ENCODE results near the gene BACH2.

The BACH2 gene

DNA sequence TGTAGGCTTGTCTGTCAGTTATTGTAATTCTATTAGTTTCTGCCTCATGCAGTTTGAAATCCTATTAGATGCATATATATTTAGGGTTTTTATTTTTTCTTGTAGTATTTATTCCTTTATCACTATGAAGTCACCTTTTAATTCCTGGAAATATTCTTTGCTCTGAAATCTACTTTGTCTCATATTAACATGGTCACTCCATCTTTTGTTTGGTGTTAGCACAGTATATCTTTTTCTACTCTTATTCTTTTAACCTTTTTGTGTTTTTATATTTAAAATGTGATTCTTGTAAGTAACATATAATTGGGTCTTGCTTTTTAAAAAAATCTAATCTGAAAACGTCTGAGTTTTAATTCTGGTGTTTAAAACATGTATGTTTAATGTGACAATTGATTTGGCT, 280.8 kb downstream of the BACH2 start:
- no peak for DNase-seq (ENCODE audit: low spot score)
- H2BK15ac ChIP-seq (ENCODE audit: low read length) = no peak overlapping the region
- no peak overlapping the region for H4K8ac ChIP-seq (ENCODE audit: low read depth, low read length)
- H3K23ac ChIP-seq (ENCODE audit: low read depth, low read length, poor library complexity) = no peak overlapping the region
- H3K27ac ChIP-seq (replicated peaks; ENCODE audit: low read length) = no peak overlapping the region
- H3K9me3 ChIP-seq (replicated peaks in 1 of 2; ENCODE audit: control insufficient read depth in 2 of 2, insufficient read depth in 1 of 2, low read depth in 1 of 2, low read length in 2 of 2) = peaks cover 0 to 8% of the 10 kb centered on the region in 2 donors
- H4K91ac ChIP-seq (ENCODE audit: low read depth, low read length, poor library complexity) = no peak overlapping the region
- no peak overlapping the region for H3K4ac ChIP-seq (ENCODE audit: low read length)
- no peak overlapping the region for H2BK120ac ChIP-seq (ENCODE audit: low read depth, low read length)
- no peaks in the 10 kb centered on the region for H3K27me3 ChIP-seq (ENCODE audit: control insufficient read depth in 3 of 3, insufficient read depth in 3 of 3, low read depth in 1 of 3, low read length in 3 of 3)
- H3K18ac ChIP-seq (ENCODE audit: low read length) = no peak overlapping the region
- H2AK5ac ChIP-seq (ENCODE audit: low read depth, low read length) = no peak overlapping the region
- H3K4me1 ChIP-seq (ENCODE audit: control insufficient read depth in 2 of 2, insufficient read depth in 1 of 2, low read depth in 1 of 2, low read length in 2 of 2) = no peaks in the 10 kb centered on the region
- no peak overlapping the region for H3K14ac ChIP-seq (ENCODE audit: low read length)
- no peak overlapping the region for H2AFZ ChIP-seq (ENCODE audit: low read length)
- no peak overlapping the region for H3K4me2 ChIP-seq (ENCODE audit: insufficient read depth, low read length, poor library complexity, severe bottlenecking)
- H3K36me3 ChIP-seq (replicated peaks in 1 of 2; ENCODE audit: control insufficient read depth in 2 of 2, insufficient read depth in 2 of 2, low read length in 2 of 2) = no peaks in the 10 kb centered on the region
- no peak overlapping the region for H3K9ac ChIP-seq (ENCODE audit: low read depth, low read length, poor library complexity)
- H2BK5ac ChIP-seq (ENCODE audit: low read length) = no peak overlapping the region
- no peaks in the 10 kb centered on the region for H3K79me1 ChIP-seq (ENCODE audit: low read depth, low read length)
- no peak overlapping the region for H2BK12ac ChIP-seq (ENCODE audit: low read length)
- H3K4me3 ChIP-seq (ENCODE audit: low read length in 2 of 2) = no peak overlapping the region
- no CpG with 5 or more reads among the region's 1 CpG for WGBS, 2 donors (ENCODE audit: extremely low coverage in 2 of 2, insufficient read length in 2 of 2, insufficient replicate concordance in 1 of 2)

DNA sequence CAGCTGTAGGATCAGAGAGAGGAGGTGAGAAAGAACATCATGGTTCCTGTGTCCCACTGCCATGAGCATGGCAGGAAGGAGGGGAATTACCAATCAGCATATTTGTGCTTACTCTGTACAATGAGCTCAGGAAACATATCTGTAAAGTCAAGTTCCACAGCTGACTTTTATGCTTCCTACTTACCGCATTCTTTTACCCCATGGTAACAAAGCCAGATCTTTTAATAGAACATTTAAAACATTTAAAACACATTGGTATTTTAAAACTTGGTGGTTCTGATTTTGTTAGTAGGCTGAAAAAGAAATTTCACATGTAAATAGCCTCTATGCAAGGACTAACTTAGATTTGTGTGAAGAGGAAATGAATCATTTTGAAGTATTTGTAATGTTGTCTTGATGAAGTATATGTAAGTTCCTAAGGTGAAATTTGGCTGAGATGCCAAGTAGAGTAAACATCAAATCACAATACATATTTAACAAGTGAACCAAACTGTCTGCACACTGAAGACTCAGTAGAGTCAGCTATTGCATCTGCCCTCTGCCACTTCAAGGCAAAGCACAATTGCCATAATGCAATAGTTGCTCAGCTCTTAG, 287.6 kb downstream of the BACH2 start:
- H2AK5ac ChIP-seq (ENCODE audit: low read depth, low read length) = no peak overlapping the region
- H3K27me3 ChIP-seq (ENCODE audit: control insufficient read depth in 3 of 3, insufficient read depth in 3 of 3, low read depth in 1 of 3, low read length in 3 of 3) = no peaks in the 10 kb centered on the region
- H2BK5ac ChIP-seq (ENCODE audit: low read length) = no peak overlapping the region
- no peak overlapping the region for H4K8ac ChIP-seq (ENCODE audit: low read depth, low read length)
- H3K79me1 ChIP-seq (ENCODE audit: low read depth, low read length) = no peaks in the 10 kb centered on the region
- peaks cover 0 to 19% of the 10 kb centered on the region in 2 donors for H3K9me3 ChIP-seq (replicated peaks in 1 of 2; ENCODE audit: control insufficient read depth in 2 of 2, insufficient read depth in 1 of 2, low read depth in 1 of 2, low read length in 2 of 2)
- H3K4me2 ChIP-seq (ENCODE audit: insufficient read depth, low read length, poor library complexity, severe bottlenecking) = no peak overlapping the region
- H2BK120ac ChIP-seq (ENCODE audit: low read depth, low read length) = no peak overlapping the region
- H3K4ac ChIP-seq (ENCODE audit: low read length) = no peak overlapping the region
- DNase-seq (ENCODE audit: low spot score) = no peak
- H4K91ac ChIP-seq (ENCODE audit: low read depth, low read length, poor library complexity) = no peak overlapping the region
- WGBS, 2 donors (ENCODE audit: extremely low coverage in 2 of 2, insufficient read length in 2 of 2, insufficient replicate concordance in 1 of 2) = no CpG with 5 or more reads among the region's 1 CpG
- no peak overlapping the region for H3K4me3 ChIP-seq (ENCODE audit: low read length in 2 of 2)
- no peak overlapping the region for H3K18ac ChIP-seq (ENCODE audit: low read length)
- H3K9ac ChIP-seq (ENCODE audit: low read depth, low read length, poor library complexity) = no peak overlapping the region
- H3K14ac ChIP-seq (ENCODE audit: low read length) = no peak overlapping the region
- peaks cover 0 to 6% of the 10 kb centered on the region in 2 donors for H3K36me3 ChIP-seq (replicated peaks in 1 of 2; ENCODE audit: control insufficient read depth in 2 of 2, insufficient read depth in 2 of 2, low read length in 2 of 2)
- H2AFZ ChIP-seq (ENCODE audit: low read length) = no peak overlapping the region
- no peak overlapping the region for H2BK12ac ChIP-seq (ENCODE audit: low read length)
- no peak overlapping the region for H3K23ac ChIP-seq (ENCODE audit: low read depth, low read length, poor library complexity)
- H2BK15ac ChIP-seq (ENCODE audit: low read length) = no peak overlapping the region
- H3K27ac ChIP-seq (replicated peaks; ENCODE audit: low read length) = no peak overlapping the region
- H3K4me1 ChIP-seq (ENCODE audit: control insufficient read depth in 2 of 2, insufficient read depth in 1 of 2, low read depth in 1 of 2, low read length in 2 of 2) = peaks cover 3 to 12% of the 10 kb centered on the region in 2 donors

DNA sequence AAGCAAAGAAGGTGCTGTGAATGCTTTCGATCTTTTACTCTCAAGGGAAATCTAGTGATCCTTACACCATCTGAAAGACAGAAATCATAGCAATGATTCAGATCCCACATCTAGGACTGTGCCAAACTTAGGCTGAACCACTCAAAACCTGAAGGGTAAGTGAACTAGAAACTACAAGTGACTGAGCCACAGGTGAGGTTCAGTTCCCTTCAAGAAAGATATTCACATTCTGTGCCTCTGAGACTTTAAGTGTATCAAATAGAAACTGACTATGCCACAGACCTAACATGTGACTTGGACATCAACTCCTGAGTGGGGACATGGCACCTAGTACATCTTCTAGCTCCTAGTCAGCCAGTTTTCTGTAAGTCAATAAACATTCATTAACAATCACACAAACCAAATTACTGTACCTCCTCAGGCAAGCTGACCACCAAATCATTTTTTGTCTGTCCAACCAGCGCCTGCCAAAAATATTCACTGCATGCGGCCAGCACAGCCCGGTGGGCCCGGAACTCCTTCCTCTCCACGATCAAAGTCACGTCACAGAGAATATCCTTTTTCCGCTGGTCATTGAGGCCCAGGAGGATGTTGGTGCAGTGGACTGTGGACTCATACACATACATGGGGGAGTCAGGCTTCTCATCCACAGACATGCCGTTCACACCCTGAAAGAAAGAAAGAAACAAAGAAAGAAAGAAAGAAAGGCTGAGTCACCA, 288.3 kb downstream of the BACH2 start:
- H2BK15ac ChIP-seq (ENCODE audit: low read length) = no peak overlapping the region

DNA sequence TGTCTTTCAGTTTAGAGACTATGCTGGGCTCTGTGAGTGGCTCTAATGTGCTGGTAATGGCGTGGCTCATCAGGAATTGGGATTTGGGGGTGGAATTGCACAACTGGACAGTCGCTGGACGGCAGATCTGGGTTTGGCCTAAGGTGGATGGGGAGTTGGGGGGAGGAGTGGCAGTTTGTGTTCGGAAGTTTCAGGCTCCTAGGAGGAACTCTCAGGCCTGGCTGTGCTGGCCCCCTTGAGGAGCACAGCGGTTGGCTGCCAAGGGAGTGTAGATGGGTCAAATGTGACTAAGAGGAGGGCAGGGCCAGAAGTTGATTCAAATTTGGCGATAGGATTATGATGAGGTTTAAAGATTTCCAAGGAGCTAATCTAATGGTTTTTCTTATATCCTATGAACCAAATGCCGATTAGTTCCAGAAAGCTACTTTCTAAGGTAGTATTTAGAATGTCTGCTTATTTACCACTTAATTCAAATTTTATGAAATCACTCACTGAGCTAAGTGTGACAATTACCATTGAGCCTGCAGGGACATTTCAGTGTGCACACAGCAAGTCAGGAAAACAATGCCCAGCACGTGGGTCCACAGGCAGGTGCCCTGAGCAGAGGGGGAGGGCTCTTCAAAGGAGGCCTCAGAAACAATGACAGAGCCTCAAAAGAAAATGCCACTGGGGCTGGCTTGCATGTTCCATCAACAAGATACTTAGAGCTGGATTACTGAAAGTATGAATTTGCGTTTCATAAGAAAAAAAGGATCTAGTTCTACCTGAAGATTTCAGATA, 291.4 kb downstream of the BACH2 start:
- Histone ChIP-seq H3K27ac (replicated peaks; ENCODE audit: low read length) (no peak overlapping the region), H2BK5ac (ENCODE audit: low read length) (no peak overlapping the region), H3K4me3 (ENCODE audit: low read length in 2 of 2) (no peak overlapping the region), H2BK15ac (ENCODE audit: low read length) (no peak overlapping the region), H2BK12ac (ENCODE audit: low read length) (no peak overlapping the region), H2BK120ac (ENCODE audit: low read depth, low read length) (no peak overlapping the region), H3K36me3 (replicated peaks in 1 of 2; ENCODE audit: control insufficient read depth in 2 of 2, insufficient read depth in 2 of 2, low read length in 2 of 2) (peaks cover 0 to 6% of the 10 kb centered on the region in 2 donors), H3K14ac (ENCODE audit: low read length) (no peak overlapping the region), H4K91ac (ENCODE audit: low read depth, low read length, poor library complexity) (no peak overlapping the region), H3K4me1 (ENCODE audit: control insufficient read depth in 2 of 2, insufficient read depth in 1 of 2, low read depth in 1 of 2, low read length in 2 of 2) (peaks cover 3 to 12% of the 10 kb centered on the region in 2 donors), H3K4me2 (ENCODE audit: insufficient read depth, low read length, poor library complexity, severe bottlenecking) (no peak overlapping the region), H3K9ac (ENCODE audit: low read depth, low read length, poor library complexity) (no peak overlapping the region), H3K23ac (ENCODE audit: low read depth, low read length, poor library complexity) (no peak overlapping the region), H2AFZ (ENCODE audit: low read length) (no peak overlapping the region), H3K4ac (ENCODE audit: low read length) (no peak overlapping the region), H3K79me1 (ENCODE audit: low read depth, low read length) (no peaks in the 10 kb centered on the region), H2AK5ac (ENCODE audit: low read depth, low read length) (no peak overlapping the region), H3K9me3 (replicated peaks in 1 of 2; ENCODE audit: control insufficient read depth in 2 of 2, insufficient read depth in 1 of 2, low read depth in 1 of 2, low read length in 2 of 2) (peaks cover 0 to 19% of the 10 kb centered on the region in 2 donors), H4K8ac (ENCODE audit: low read depth, low read length) (no peak overlapping the region), H3K18ac (ENCODE audit: low read length) (peak overlapping the region; percentile 40), H3K27me3 (ENCODE audit: control insufficient read depth in 3 of 3, insufficient read depth in 3 of 3, low read depth in 1 of 3, low read length in 3 of 3) (peaks cover 0 to 2% (median 0%) of the 10 kb centered on the region in 3 experiments)
- DNase-seq (ENCODE audit: low spot score) = no peak
- no CpG with 5 or more reads among the region's 9 CpGs for WGBS, 2 donors (ENCODE audit: extremely low coverage in 2 of 2, insufficient read length in 2 of 2, insufficient replicate concordance in 1 of 2)

More for the DNA sequence above, 288.3 kb downstream of the BACH2 start:
- H2AK5ac ChIP-seq (ENCODE audit: low read depth, low read length) = no peak overlapping the region
- H3K4me2 ChIP-seq (ENCODE audit: insufficient read depth, low read length, poor library complexity, severe bottlenecking) = no peak overlapping the region
- peaks cover 0 to 6% of the 10 kb centered on the region in 2 donors for H3K36me3 ChIP-seq (replicated peaks in 1 of 2; ENCODE audit: control insufficient read depth in 2 of 2, insufficient read depth in 2 of 2, low read length in 2 of 2)
- DNase-seq (ENCODE audit: low spot score) = no peak
- no peak overlapping the region for H3K9ac ChIP-seq (ENCODE audit: low read depth, low read length, poor library complexity)
- no peak overlapping the region for H3K14ac ChIP-seq (ENCODE audit: low read length)
- H3K27ac ChIP-seq (replicated peaks; ENCODE audit: low read length) = no peak overlapping the region
- H3K9me3 ChIP-seq (replicated peaks in 1 of 2; ENCODE audit: control insufficient read depth in 2 of 2, insufficient read depth in 1 of 2, low read depth in 1 of 2, low read length in 2 of 2) = peaks cover 0 to 19% of the 10 kb centered on the region in 2 donors
- H2BK12ac ChIP-seq (ENCODE audit: low read length) = no peak overlapping the region
- WGBS, 2 donors (ENCODE audit: extremely low coverage in 2 of 2, insufficient read length in 2 of 2, insufficient replicate concordance in 1 of 2) = no CpG with 5 or more reads among the region's 9 CpGs
- peaks cover 3 to 12% of the 10 kb centered on the region in 2 donors for H3K4me1 ChIP-seq (ENCODE audit: control insufficient read depth in 2 of 2, insufficient read depth in 1 of 2, low read depth in 1 of 2, low read length in 2 of 2)
- no peak overlapping the region for H2BK5ac ChIP-seq (ENCODE audit: low read length)
- H3K27me3 ChIP-seq (ENCODE audit: control insufficient read depth in 3 of 3, insufficient read depth in 3 of 3, low read depth in 1 of 3, low read length in 3 of 3) = no peaks in the 10 kb centered on the region
- H3K4me3 ChIP-seq (ENCODE audit: low read length in 2 of 2) = no peak overlapping the region
- no peak overlapping the region for H4K8ac ChIP-seq (ENCODE audit: low read depth, low read length)
- H3K23ac ChIP-seq (ENCODE audit: low read depth, low read length, poor library complexity) = no peak overlapping the region
- H3K4ac ChIP-seq (ENCODE audit: low read length) = no peak overlapping the region
- no peaks in the 10 kb centered on the region for H3K79me1 ChIP-seq (ENCODE audit: low read depth, low read length)
- H2AFZ ChIP-seq (ENCODE audit: low read length) = no peak overlapping the region
- no peak overlapping the region for H2BK120ac ChIP-seq (ENCODE audit: low read depth, low read length)
- H4K91ac ChIP-seq (ENCODE audit: low read depth, low read length, poor library complexity) = no peak overlapping the region
- H3K18ac ChIP-seq (ENCODE audit: low read length) = no peak overlapping the region
